GM18519 (cell line): ENCODE measurements around the gene ATXN1.
"Not testable (repeated sequence)": the region's sequence is repeated elsewhere in the genome, so short reads cannot be mapped to it uniquely, and the experiment has no call there.

ENCODE experiments used
- ATAC-seq: cut with Tn5 transposase; IDR thresholded peaks from one replicate; pipeline ENCODE4 v1.9.1; 2021; ENCODE audit warnings: mild to moderate bottlenecking, moderate library complexity; ENCODE audit not compliant: unreplicated experiment, low FRiP score

Gene ATXN1

GRCh38 chr6:16409531-16410441, 351.5 kb downstream of the ATXN1 start:
- no peak for ATAC-seq

GRCh38 chr6:16408766-16409165, 352.5 kb downstream of the ATXN1 start:
- ATAC-seq = no peak

- no peak for ATAC-seq
Observed at GRCh38 chr6:16406966-16407365, 354.3 kb downstream of the ATXN1 start.

GRCh38 chr6:16406538-16406937, 354.7 kb downstream of the ATXN1 start:
- ATAC-seq = not testable (repeated sequence)

GRCh38 chr6:16405375-16405774, 355.9 kb downstream of the ATXN1 start:
- ATAC-seq = no peak

GRCh38 chr6:16404456-16404855, 356.8 kb downstream of the ATXN1 start:
- ATAC-seq = no peak

GRCh38 chr6:16403831-16404230, 357.4 kb downstream of the ATXN1 start:
- ATAC-seq = no peak

- no peak for ATAC-seq
Observed at GRCh38 chr6:16402581-16402900, 358.7 kb downstream of the ATXN1 start.

- no peak for ATAC-seq
Observed at GRCh38 chr6:16400248-16400760, 361.0 kb downstream of the ATXN1 start.

GRCh38 chr6:16399695-16400094, 361.6 kb downstream of the ATXN1 start:
- no peak for ATAC-seq

GRCh38 chr6:16399158-16399557, 362.1 kb downstream of the ATXN1 start:
- no peak for ATAC-seq

- no peak for ATAC-seq
Observed at GRCh38 chr6:16398587-16398986, 362.7 kb downstream of the ATXN1 start.

- no peak for ATAC-seq
Observed at GRCh38 chr6:16397623-16398022, 363.6 kb downstream of the ATXN1 start.

- ATAC-seq = no peak
Observed at GRCh38 chr6:16396497-16397319, 364.6 kb downstream of the ATXN1 start.

- no peak for ATAC-seq
Observed at GRCh38 chr6:16394632-16395031, 366.6 kb downstream of the ATXN1 start.

- ATAC-seq = no peak
Observed at GRCh38 chr6:16393326-16393725, 367.9 kb downstream of the ATXN1 start.

- no peak for ATAC-seq
Observed at GRCh38 chr6:16392010-16392409, 369.2 kb downstream of the ATXN1 start.

GRCh38 chr6:16391451-16391912, 369.8 kb downstream of the ATXN1 start:
- ATAC-seq = no peak

GRCh38 chr6:16390909-16391450, 370.3 kb downstream of the ATXN1 start:
- not testable (repeated sequence) for ATAC-seq

GRCh38 chr6:16389642-16390041, 371.6 kb downstream of the ATXN1 start:
- ATAC-seq = no peak

- no peak for ATAC-seq
Observed at GRCh38 chr6:16388488-16388887, 372.8 kb downstream of the ATXN1 start.
